Osteocyte (in vitro differentiated cells): ENCODE results near the gene NTSR1. TPM values are rescaled to one million over a fixed set of nuclear protein-coding genes. Genes with fewer than 3 reads are reported as not detected.

Experiments
- DNase-seq: peaks from one replicate; pipeline ENCODE4 v3.0.0; 2021; ENCODE audit warnings: mixed read lengths; ENCODE audit not compliant: unreplicated experiment; ENCODE audit errors: extremely low spot score
- H3K27ac Mint-ChIP-seq: one replicate; pipeline ENCODE4 v1.8.0; 2021; ENCODE audit warnings: mild to moderate bottlenecking, mixed read lengths; ENCODE audit not compliant: unreplicated experiment
- H3K27me3 Mint-ChIP-seq: one replicate; pipeline ENCODE4 v1.8.0; 2021; ENCODE audit warnings: mixed read lengths; ENCODE audit not compliant: unreplicated experiment
- H3K36me3 Mint-ChIP-seq: one replicate; pipeline ENCODE4 v1.8.0; 2021; ENCODE audit warnings: mixed read lengths; ENCODE audit not compliant: unreplicated experiment
- H3K4me1 Mint-ChIP-seq: one replicate; pipeline ENCODE4 v1.8.0; 2021; ENCODE audit warnings: mixed read lengths; ENCODE audit not compliant: unreplicated experiment
- H3K4me3 Mint-ChIP-seq: one replicate; pipeline ENCODE4 v1.8.0; 2021; ENCODE audit warnings: mild to moderate bottlenecking, moderate library complexity, mixed read lengths; ENCODE audit not compliant: unreplicated experiment
- H3K9me3 Mint-ChIP-seq: one replicate; pipeline ENCODE4 v1.8.0; 2021; ENCODE audit warnings: mixed read lengths; ENCODE audit not compliant: unreplicated experiment
- CTCF ChIP-seq: fragments of 200-600 bp; sonication (generic); IDR thresholded peaks from 2 replicates; pipeline ENCODE4 v1.5.0; 2021; ENCODE audit warnings: antibody characterized with exemption, mild to moderate bottlenecking, moderate library complexity
- total RNA-seq: library from RNA; stranded (reverse); gene quantifications from 2 replicates; pipeline ENCODE4 v1.2.1, GENCODE V29; 2021

NTSR1 gene
- total RNA-seq, 1 donor from 2014 or later = 0.11 TPM

DNA sequence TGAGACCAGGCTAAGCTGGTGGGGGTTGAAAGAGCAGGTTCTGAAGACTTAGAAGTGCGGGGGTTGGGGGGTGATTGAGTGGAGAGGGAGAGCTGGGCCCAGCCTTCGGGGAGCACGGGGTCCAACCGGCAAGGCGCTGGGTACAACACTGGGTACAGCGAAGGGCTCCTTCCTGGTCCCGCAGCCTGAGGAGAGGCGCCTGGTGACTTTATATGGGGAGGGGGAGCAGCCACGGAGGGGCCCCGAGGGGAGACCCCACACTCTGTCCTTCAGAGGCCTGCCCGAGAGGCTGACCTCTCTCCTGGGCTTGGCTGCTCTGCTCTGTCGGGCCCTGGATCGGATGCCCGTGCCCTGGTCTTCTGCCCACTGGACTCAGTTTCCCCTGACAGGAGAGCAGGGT, 10.4 kb upstream of the NTSR1 start:
- Mint-ChIP-seq H3K4me1 (peaks cover 3% of the 10 kb centered on the region), H3K27ac (no peak overlapping the region), H3K36me3 (no peaks in the 10 kb centered on the region), H3K9me3 (no peaks in the 10 kb centered on the region), H3K4me3 (no peak overlapping the region), H3K27me3 (peaks cover 14% of the 10 kb centered on the region)
- DNase-seq = no peak
- TF ChIP-seq CTCF = no peak

GRCh38 chr20:62699296-62699695, 9.3 kb upstream of the NTSR1 start:
- Mint-ChIP-seq H3K9me3 (no peaks in the 10 kb centered on the region), H3K27me3 (peaks cover 14% of the 10 kb centered on the region), H3K27ac (no peak overlapping the region), H3K4me1 (peaks cover 14% of the 10 kb centered on the region), H3K36me3 (no peaks in the 10 kb centered on the region), H3K4me3 (no peak overlapping the region)
- no peak for DNase-seq
- TF ChIP-seq CTCF = no peak

DNA sequence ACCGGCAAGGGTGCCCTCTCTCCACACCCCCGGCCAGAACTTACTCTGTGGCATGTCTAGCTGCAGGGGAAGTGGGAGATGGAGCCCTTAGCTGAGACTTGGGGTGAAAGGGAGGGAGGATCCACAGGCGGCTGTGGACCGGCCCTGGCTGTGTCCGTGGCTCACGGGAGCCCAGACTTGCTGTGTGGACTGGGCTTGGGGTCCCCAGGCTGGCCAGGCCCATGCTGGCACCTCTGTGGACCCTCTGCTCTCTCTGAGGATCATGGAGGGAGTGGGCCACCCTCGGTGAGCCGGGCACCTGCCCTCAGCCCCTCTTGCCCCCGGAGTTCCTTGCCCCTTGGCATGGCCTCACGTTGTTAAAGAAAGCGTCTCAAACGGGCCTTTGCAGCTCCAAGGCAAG, 8.9 kb upstream of the NTSR1 start:
- no peaks in the 10 kb centered on the region for H3K36me3 Mint-ChIP-seq
- H3K4me3 Mint-ChIP-seq = no peak overlapping the region
- DNase-seq = no peak
- no peak for TF ChIP-seq CTCF
- no peaks in the 10 kb centered on the region for H3K9me3 Mint-ChIP-seq
- H3K4me1 Mint-ChIP-seq = peaks cover 18% of the 10 kb centered on the region
- no peak overlapping the region for H3K27ac Mint-ChIP-seq
- peaks cover 14% of the 10 kb centered on the region for H3K27me3 Mint-ChIP-seq

GRCh38 chr20:62700261-62700930, 8.2 kb upstream of the NTSR1 start:
- peaks cover 12% of the 10 kb centered on the region for H3K27me3 Mint-ChIP-seq
- H3K27ac Mint-ChIP-seq = no peak overlapping the region
- no peak for TF ChIP-seq CTCF
- no peak overlapping the region for H3K4me3 Mint-ChIP-seq
- H3K36me3 Mint-ChIP-seq = no peaks in the 10 kb centered on the region
- H3K9me3 Mint-ChIP-seq = no peaks in the 10 kb centered on the region
- no peak for DNase-seq
- H3K4me1 Mint-ChIP-seq = peaks cover 22% of the 10 kb centered on the region

DNA sequence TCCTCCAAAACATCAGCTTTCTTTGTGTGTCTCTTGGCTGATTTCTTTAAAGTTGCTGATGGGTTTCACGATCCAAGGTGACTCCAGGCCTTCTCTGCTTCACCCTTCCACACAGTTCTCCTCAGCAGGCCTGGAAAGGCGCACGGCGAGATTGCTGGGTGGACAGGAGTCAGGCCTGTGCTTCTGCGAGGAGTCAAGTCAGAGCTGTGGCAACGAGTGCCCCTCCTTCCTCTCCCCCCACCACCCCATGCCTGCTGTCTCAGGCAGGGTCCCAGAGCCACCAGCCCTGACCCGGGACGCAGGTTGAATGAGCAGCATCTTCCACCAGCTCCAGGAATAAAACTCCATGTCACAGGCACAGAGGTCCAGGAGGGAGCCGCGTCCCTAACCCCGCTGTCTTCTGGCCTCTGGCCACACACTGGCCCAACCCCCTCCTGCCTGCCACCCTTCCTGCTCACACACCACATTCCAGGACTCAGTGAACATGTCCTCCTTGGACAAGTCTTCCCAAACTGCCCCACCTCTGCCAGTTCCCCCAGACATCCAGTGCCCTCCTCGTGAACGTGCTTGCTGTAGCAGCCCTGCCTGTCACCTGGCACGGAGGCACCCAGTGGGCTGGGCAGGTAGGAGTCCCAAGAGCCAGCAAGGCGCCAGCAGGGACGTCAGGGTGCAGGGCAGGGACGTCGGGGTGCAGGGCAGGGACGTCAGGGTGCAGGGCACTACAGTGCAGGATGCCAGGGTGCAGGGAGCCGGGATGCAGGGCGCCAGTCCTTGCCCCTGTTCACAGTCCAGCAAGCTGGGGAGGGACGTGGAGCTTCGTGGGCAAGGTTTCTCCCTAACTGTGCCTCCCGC, 7.2 kb upstream of the NTSR1 start:
- no peak for DNase-seq

More for the DNA sequence above, 7.2 kb upstream of the NTSR1 start:
- peaks cover 22% of the 10 kb centered on the region for H3K4me1 Mint-ChIP-seq
- peaks cover 10% of the 10 kb centered on the region for H3K27me3 Mint-ChIP-seq
- H3K36me3 Mint-ChIP-seq = no peaks in the 10 kb centered on the region
- H3K9me3 Mint-ChIP-seq = no peaks in the 10 kb centered on the region
- H3K27ac Mint-ChIP-seq = no peak overlapping the region
- TF ChIP-seq CTCF = no peak
- H3K4me3 Mint-ChIP-seq = no peak overlapping the region
